AG20443 (cell line): Measurements from ENCODE around the gene CENPX.

ENCODE experiments used
- DNase-seq: peaks from one replicate; pipeline ENCODE4 v3.0.0; 2012; ENCODE audit warnings: low spot score, mixed read lengths

CENPX gene

DNA sequence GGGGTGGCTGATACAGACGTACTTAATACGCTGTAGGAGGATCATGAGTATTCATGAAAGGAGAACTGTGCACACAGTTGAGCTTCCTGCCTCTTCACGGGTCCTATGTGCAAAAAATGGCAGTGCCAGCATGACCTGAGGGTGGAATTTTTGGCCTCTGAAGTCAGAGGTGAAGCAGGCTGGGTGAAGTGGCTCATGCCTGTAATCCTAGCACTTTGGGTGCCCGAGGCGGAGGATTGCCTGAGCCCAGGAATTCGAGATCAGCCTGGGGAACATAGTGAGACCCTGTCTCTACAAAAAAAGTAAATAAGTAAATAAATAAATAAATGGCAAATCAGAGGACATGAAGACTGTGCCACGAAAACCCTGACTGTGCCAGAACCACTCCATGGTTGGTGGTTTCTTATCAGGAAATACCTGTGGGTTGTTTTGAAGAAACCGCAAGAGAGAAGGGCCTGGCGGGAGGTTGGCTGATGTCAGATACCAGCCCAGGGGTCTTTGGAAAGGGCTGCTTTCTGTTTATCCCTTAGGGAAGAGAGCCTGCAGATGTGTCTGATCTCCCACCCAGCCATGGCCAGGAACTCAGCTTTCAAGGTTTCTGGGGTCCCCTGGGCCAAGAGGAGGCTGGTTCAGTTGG lies 41.9 kb downstream of the CENPX start:
- no peak for DNase-seq

DNA sequence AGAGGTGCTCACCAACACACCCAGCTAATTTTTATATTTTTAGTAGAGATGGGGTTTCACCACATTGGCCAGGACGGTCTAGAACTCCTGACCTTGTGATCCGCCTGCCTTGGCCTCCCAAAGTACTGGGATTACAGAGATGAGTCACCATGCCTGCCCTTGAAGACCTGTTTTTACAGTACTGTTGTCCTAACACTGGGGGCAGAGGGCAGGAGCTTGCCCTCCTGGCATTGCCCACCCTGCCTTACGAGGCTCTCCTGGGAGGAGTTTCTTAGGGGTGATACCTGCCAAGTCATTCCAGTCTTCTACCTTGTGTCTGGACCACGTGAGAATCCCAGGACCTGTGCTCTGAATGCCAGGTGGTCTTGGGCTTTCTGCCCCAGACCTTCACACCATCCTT lies 42.6 kb downstream of the CENPX start:
- no peak for DNase-seq

DNA sequence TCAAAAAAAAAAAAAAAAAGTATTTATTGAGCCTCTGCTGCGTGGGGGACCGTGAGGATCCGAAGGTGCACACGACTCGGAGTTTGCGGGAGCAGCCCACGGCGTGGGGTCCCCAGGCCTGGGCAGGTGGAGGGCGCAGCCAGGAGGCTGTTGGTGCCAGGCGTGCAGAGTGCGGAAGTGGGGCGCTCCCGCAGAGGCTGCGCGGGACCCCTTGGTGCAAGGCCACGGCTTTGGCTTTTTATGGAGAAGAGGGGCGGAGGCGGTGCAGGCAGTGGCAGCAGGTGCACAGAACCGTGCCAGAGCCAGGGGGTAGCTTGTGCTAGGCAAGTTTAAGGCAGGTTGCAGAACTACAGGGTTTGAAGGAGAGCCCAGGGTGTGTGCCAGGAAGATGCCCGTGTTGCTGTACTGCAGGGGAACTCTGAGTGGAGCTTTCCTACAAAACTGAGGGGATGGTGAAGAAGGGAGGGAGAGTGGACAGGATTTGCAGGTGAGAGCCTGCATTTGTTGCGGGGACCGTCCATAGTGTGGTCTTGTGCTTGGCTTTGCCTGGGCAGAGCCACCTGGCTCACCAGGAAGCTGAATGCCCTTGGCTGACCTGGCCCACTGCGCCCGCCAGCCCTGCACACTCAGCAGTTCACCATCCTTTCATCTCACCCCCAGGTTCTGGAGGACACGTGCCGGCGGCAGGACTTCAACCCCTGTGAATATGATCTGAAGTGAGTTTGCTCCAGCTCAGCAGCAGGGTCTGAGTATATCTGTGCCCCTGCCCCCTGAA lies 44.0 kb downstream of the CENPX start:
- DNase-seq: no peak

DNA sequence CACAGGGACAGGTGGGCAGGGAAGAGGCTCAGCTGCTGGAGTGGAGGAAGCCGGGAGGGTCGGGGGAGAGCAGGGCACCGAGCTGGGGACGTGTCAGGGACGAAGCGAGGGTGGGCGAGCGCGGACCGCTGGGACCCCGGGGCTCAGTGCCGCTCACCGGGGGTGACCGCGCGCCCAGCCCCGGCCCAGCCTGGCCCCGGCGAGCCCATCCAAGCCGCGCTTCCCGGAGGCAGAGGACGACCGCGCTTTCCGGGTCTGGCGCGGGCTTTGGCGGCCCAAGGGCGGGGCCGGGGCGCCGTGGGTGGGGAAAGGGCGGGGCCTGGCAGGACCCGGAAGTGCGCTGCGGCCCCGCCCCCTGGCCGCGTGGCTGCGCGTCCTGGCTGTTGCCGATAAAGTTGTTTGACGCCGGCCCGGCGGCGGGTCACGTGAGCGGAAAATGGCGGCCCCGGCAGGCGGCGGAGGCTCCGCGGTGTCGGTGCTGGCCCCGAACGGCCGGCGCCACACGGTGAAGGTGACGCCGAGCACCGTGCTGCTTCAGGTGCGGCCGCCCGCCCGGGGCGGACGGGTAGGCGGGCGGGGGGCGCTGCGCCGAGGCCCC lies 45.4 kb downstream of the CENPX start, which contains the start of gene ASPSCR1:
TSS of gene ASPSCR1 (plus strand) at position 419 of the 598 bp plus-strand sequence. CDS start at position 437, 18 bp downstream.
- peak; percentile 98 for DNase-seq

DNA sequence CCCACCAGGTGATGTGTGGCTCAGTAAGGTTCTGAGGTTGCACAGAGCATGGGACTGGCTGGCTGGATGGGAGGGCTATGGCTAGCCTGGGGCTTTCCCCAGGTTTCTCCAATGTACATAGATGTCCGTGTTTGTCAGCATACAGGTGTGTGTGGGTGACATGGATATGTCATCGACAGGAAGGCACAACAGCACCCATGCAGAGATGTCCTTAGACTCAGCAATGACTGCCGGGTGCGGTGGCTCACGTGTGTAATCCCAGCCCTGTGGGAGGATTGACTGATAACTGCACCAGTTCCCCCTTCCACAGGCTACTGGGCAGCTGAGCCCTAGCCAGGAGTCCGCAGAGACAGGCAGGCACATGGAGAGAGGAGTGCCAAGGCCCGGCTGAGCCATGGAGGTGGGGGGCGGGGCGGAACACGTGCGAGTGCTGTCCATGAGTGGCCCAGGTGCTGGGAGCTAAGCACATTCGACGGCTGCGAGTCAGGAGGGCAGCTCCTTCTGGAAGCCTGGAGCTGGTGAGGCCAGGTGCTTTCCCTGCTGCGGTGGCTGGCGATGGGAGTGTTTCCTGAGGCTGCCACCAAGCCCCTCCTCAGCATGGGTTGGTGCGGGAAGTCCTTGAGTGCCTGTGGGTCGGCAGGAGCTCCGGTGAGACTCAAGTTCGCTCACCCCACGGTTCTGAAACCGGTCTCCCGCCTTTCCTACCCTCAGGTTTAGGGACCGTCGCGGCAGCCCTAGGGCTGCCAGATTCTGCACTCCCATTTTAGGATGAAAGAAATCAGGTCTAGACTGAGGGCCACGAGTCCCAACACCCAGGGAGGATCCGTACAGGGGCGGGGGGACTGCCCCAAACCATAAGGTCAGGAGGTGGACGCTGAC lies 46.1 kb downstream of the CENPX start:
- no peak for DNase-seq

DNA sequence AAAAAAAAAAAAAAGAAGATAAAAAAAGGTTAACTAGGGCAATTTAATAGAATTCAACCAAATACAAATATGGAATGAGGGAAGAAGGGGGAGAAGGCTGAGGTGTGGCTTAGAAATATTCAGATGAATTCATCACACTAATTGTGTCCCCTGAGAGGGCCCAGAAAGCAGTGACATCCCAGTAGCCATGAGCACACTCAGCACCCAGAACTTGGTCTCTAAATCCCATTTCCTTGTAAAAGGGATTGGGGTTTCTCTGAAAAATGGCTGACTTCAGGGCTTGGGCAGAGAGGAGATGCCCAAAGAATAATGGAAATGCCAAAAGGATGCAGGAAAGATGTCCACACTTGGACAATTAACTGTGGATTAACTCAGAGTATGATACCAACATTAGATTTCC lies 49.2 kb downstream of the CENPX start:
- DNase-seq: no peak

DNA sequence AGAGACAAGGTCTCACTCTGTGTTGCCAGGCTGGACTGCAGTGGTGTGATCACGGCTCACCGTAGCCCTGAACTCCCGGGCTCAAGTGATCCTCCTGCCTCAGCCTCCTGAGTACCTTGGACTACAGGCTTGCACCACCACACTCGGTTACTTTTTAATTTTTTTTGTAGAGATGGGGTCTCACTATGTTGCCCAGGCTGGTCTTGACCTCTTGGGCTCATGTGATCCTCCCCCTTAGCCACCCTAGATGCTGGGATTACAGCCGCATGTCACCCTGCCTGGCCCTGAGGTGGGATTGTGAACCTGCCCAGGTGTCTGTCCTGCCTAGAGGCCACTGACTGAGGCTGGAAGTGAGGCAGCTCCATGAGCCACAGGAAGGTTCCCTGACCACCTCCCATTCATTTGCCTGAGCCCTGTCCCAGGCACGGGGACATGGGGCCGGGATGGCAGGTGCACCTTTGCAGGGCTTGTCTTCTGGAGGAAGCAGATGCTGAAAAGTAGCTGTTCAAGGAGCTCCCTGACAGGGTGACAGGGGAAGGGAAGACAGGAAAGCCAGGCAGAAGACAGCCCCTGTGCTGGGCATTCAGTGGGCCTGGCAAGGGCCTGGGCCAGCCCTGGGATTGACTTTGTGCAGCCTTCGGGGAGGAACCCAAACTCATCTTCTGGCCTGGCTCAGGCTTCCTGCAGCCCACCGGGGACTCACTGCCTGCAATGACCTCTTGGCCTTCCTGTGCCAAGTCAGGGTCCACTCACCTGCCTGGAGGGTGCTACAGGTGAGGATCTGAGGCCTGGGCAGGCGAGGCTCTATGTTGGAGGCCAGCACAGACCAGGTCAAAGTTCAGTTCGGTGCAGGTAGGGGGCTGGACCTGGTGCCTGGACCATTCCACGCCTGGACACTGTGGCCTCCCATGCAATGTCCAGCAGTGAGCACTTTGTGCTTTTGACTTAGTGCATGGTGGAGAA lies 53.5 kb downstream of the CENPX start:
- no peak for DNase-seq
